K562 treated with DMSO at 1 percent for 24 hours (cell line): ENCODE results near the gene TRMT6. TPM values are rescaled to one million over a fixed set of nuclear protein-coding genes. Genes with fewer than 3 reads are reported as not detected.

Experiments used
- total RNA-seq: library from RNA; unstranded; fragments of 300-600 nt; gene quantifications from 2 replicates; pipeline ENCODE4 v1.2.3, GENCODE V29; 2022; ENCODE audit warnings: low read depth; ENCODE audit not compliant: insufficient read depth

TRMT6 gene
- 6.5 and 6.8 TPM in 2 replicates for total RNA-seq

GRCh38 chr20:5950271-5951031 is at the start of gene TRMT6, which contains the start of gene MCM8:
TRMT6 (minus strand) TSS chr20:5950533; CDS start chr20:5950405, 128 bp downstream.
MCM8 (plus strand) TSS chr20:5950652; CDS start chr20:5952016, 1,364 bp downstream.

Other genes starting within 250 kb of the TRMT6 start
- gene SHLD1, start 200.1 kb downstream of the TRMT6 start, total RNA-seq, result 11.8 and 15.2 TPM in 2 replicates
- not detected in 2 replicates for gene CHGB, start 39.0 kb downstream of the TRMT6 start, total RNA-seq
- gene MCM8, start 119 bp upstream of the TRMT6 start, total RNA-seq, result 10.7 and 13.6 TPM in 2 replicates
- 12.4 TPM in 2 replicates for gene CRLS1, start 55.6 kb upstream of the TRMT6 start, total RNA-seq
- not detected in 2 replicates for gene LRRN4, start 103.5 kb upstream of the TRMT6 start, total RNA-seq
- gene FERMT1, start 172.5 kb upstream of the TRMT6 start, total RNA-seq, result 0.06 and 0.10 TPM in 2 replicates